Stimulated activated CD8-positive, alpha-beta memory T cell treated with anti-CD3 and anti-CD28 coated beads, Interleukin-15, amount 100 ng/mL, for 24 hours (primary cell): ENCODE measurements around the gene FARSB.
"Not testable (repeated sequence)": the region's sequence is repeated elsewhere in the genome, so short reads cannot be mapped to it uniquely, and the experiment has no call there.

Experiments
- DNase-seq: peaks from one replicate; pipeline ENCODE4 v3.0.0-alpha.2; 2020; ENCODE audit warnings: low read depth

FARSB gene

GRCh38 chr2:222604749-222605515 lies 51.0 kb downstream of the FARSB start:
- DNase-seq: no peak

- no peak for DNase-seq
These were observed 52.4 kb downstream of the FARSB start for GRCh38 chr2:222603501-222603900.

- DNase-seq: no peak
These were observed 57.3 kb downstream of the FARSB start for GRCh38 chr2:222598611-222599010.

GRCh38 chr2:222595581-222595980 lies 60.3 kb downstream of the FARSB start:
- DNase-seq: no peak

GRCh38 chr2:222594679-222595078 lies 61.2 kb downstream of the FARSB start:
- DNase-seq: no peak

GRCh38 chr2:222592176-222592575 lies 63.7 kb downstream of the FARSB start:
- no peak for DNase-seq

- no peak for DNase-seq
These were observed 64.2 kb downstream of the FARSB start for GRCh38 chr2:222591661-222592060.

GRCh38 chr2:222584589-222584988 lies 71.3 kb downstream of the FARSB start:
- DNase-seq: not testable (repeated sequence)

- no peak for DNase-seq
These were observed 73.0 kb downstream of the FARSB start for GRCh38 chr2:222582928-222583327.

GRCh38 chr2:222577341-222577740 lies 78.6 kb downstream of the FARSB start:
- DNase-seq: no peak

- no peak for DNase-seq
These were observed 79.5 kb downstream of the FARSB start for GRCh38 chr2:222576171-222577081.

- no peak for DNase-seq
These were observed 80.3 kb downstream of the FARSB start for GRCh38 chr2:222575618-222576017.

GRCh38 chr2:222572751-222573174 lies 83.1 kb downstream of the FARSB start:
- no peak for DNase-seq

- no peak for DNase-seq
These were observed 83.6 kb downstream of the FARSB start for GRCh38 chr2:222572264-222572721.

- DNase-seq: no peak
These were observed 86.1 kb downstream of the FARSB start for GRCh38 chr2:222569826-222570225.

GRCh38 chr2:222568865-222569264 lies 87.0 kb downstream of the FARSB start:
- DNase-seq: no peak

GRCh38 chr2:222566229-222566628 lies 89.7 kb downstream of the FARSB start:
- no peak for DNase-seq

- no peak for DNase-seq
These were observed 92.0 kb downstream of the FARSB start for GRCh38 chr2:222563936-222564335.

GRCh38 chr2:222563106-222563718 lies 92.7 kb downstream of the FARSB start:
- DNase-seq: no peak

- no peak for DNase-seq
These were observed 93.9 kb downstream of the FARSB start for GRCh38 chr2:222561817-222562645.

GRCh38 chr2:222561151-222561550 lies 94.7 kb downstream of the FARSB start:
- no peak for DNase-seq

GRCh38 chr2:222554517-222554916 lies 101.4 kb downstream of the FARSB start:
- DNase-seq: no peak
